HG03159 (cell line): Measurements from ENCODE around the gene CACUL1.

Experiments used
- ATAC-seq: cut with Tn5 transposase; IDR thresholded peaks from one replicate; pipeline ENCODE4 v1.9.1; 2021; ENCODE audit warnings: mild to moderate bottlenecking, moderate library complexity; ENCODE audit not compliant: unreplicated experiment

Gene CACUL1

GRCh38 chr10:118735294-118735693 is 19.5 kb downstream of the CACUL1 start:
- no peak for ATAC-seq

GRCh38 chr10:118734475-118734874 is 20.3 kb downstream of the CACUL1 start:
- no peak for ATAC-seq

GRCh38 chr10:118732245-118733165 is 22.3 kb downstream of the CACUL1 start:
- ATAC-seq, result peak; percentile 47

- ATAC-seq, result no peak
Observed at GRCh38 chr10:118730756-118731456, 23.9 kb downstream of the CACUL1 start.

GRCh38 chr10:118729641-118730258 is 25.0 kb downstream of the CACUL1 start:
- ATAC-seq, result peak; percentile 93

GRCh38 chr10:118729200-118729599 is 25.6 kb downstream of the CACUL1 start:
- no peak for ATAC-seq

GRCh38 chr10:118725886-118726500 is 28.8 kb downstream of the CACUL1 start:
- ATAC-seq, result no peak

GRCh38 chr10:118723466-118723865 is 31.3 kb downstream of the CACUL1 start:
- ATAC-seq, result no peak

GRCh38 chr10:118721539-118721876 is 33.3 kb downstream of the CACUL1 start:
- no peak for ATAC-seq

- peak; percentile 67 for ATAC-seq
Observed at GRCh38 chr10:118720685-118721538, 33.9 kb downstream of the CACUL1 start.

GRCh38 chr10:118714366-118714765 is 40.4 kb downstream of the CACUL1 start:
- no peak for ATAC-seq

- no peak for ATAC-seq
Observed at GRCh38 chr10:118712930-118713634, 41.7 kb downstream of the CACUL1 start.

GRCh38 chr10:118712080-118712479 is 42.7 kb downstream of the CACUL1 start:
- ATAC-seq, result no peak

- ATAC-seq, result no peak
Observed at GRCh38 chr10:118710487-118710886, 44.3 kb downstream of the CACUL1 start.

GRCh38 chr10:118708571-118708970 is 46.2 kb downstream of the CACUL1 start:
- ATAC-seq, result no peak

GRCh38 chr10:118704711-118705110 is 50.1 kb downstream of the CACUL1 start:
- ATAC-seq, result no peak

GRCh38 chr10:118701529-118702323 is 53.0 kb downstream of the CACUL1 start:
- ATAC-seq, result no peak

- ATAC-seq, result peak; percentile 99
Observed at GRCh38 chr10:118698421-118698820, 56.3 kb downstream of the CACUL1 start.

GRCh38 chr10:118694848-118695247 is 59.9 kb downstream of the CACUL1 start:
- ATAC-seq, result no peak
